Endodermal cell (in vitro differentiated cells): ENCODE data around the gene UBC. TPM values are rescaled to one million over a fixed set of nuclear protein-coding genes. Genes with fewer than 3 reads are reported as not detected.
"Not testable (repeated sequence)": the region's sequence is repeated elsewhere in the genome, so short reads cannot be mapped to it uniquely, and the experiment has no call there.

Source experiments
- DNase-seq: peaks from one replicate; pipeline ENCODE4 v3.0.0-alpha.2; 2017
- H3K27ac ChIP-seq: 2 replicates; pipeline ENCODE4 v1.5.1; 2013; ENCODE audit warnings: mild to moderate bottlenecking, low read depth, low read length, moderate library complexity
- H3K27me3 ChIP-seq: 2 replicates; pipeline ENCODE4 v1.6.1; 2013; ENCODE audit warnings: mild to moderate bottlenecking, low read length, moderate library complexity; ENCODE audit not compliant: insufficient read depth, control insufficient read depth, poor library complexity, severe bottlenecking
- H3K36me3 ChIP-seq: 2 replicates; pipeline ENCODE4 v1.7.0; 2013; ENCODE audit warnings: mild to moderate bottlenecking, low read length, moderate library complexity; ENCODE audit not compliant: control insufficient read depth, insufficient read depth
- H3K4me1 ChIP-seq: one replicate; pipeline ENCODE4 v1.7.0; 2013; ENCODE audit warnings: low read length; ENCODE audit not compliant: control insufficient read depth, insufficient read depth
- H3K4me3 ChIP-seq: 2 replicates; pipeline ENCODE4 v1.5.1; 2013; ENCODE audit warnings: mild to moderate bottlenecking, low read length, moderate library complexity
- H3K9ac ChIP-seq: 2 replicates; pipeline ENCODE4 v1.6.1; 2013; ENCODE audit warnings: mild to moderate bottlenecking, low read length, moderate library complexity; ENCODE audit not compliant: poor library complexity, severe bottlenecking; ENCODE audit errors: extremely low read depth
- H3K9me3 ChIP-seq: 2 replicates; pipeline ENCODE4 v1.6.1; 2013; ENCODE audit warnings: mild to moderate bottlenecking, low read length, moderate library complexity; ENCODE audit not compliant: control insufficient read depth
- H3K27ac Mint-ChIP-seq: 2 replicates; pipeline ENCODE4 v1.8.0; 2020; ENCODE audit warnings: mixed read lengths
- H3K27me3 Mint-ChIP-seq: 2 replicates; pipeline ENCODE4 v1.8.0; 2021; ENCODE audit warnings: mild to moderate bottlenecking, mixed read lengths; ENCODE audit not compliant: insufficient read depth
- H3K36me3 Mint-ChIP-seq: 2 replicates; pipeline ENCODE4 v1.8.0; 2020; ENCODE audit warnings: low read depth, mixed read lengths
- H3K4me1 Mint-ChIP-seq: 2 replicates; pipeline ENCODE4 v1.8.0; 2020; ENCODE audit warnings: mixed read lengths
- H3K4me3 Mint-ChIP-seq: 2 replicates; pipeline ENCODE4 v1.8.0; 2020; ENCODE audit warnings: mild to moderate bottlenecking, moderate library complexity, mixed read lengths
- H3K9me3 Mint-ChIP-seq: 2 replicates; pipeline ENCODE4 v1.8.0; 2020; ENCODE audit warnings: mild to moderate bottlenecking, mixed read lengths
- WGBS, 2 experiments: methylation state at CpG; one replicate each; pipeline versions ENCODE4 v1.1.5 to v1.1.7; 2013; ENCODE audit warnings: missing lambda C conversion rate in 2 of 2, mixed read lengths in 1 of 2; ENCODE audit not compliant: insufficient coverage in 1 of 2, insufficient read length in 1 of 2; 5-methylcytosine and 5-hydroxymethylcytosine counted together
- total RNA-seq, 2 donors: library from RNA; stranded (reverse); fragmentation: NEBNext Ultra II Directional in 1 of 2; extraction: Animal tissue kit (Norgen Biotek cat#: 25700) in 1 of 2; gene quantifications; 2 replicates in 1 of 2; 3 replicates in 1 of 2; pipeline ENCODE4 v1.2.1, GENCODE V29; 2021
- TF ChIP-seq, protein P1 (sequence below): fragments of 200-600 bp; sonication (generic); conservative IDR thresholded peaks from 2 replicates; pipeline ENCODE4 v1.5.0; 2021; ENCODE audit warnings: antibody characterized with exemption, mild to moderate bottlenecking

Gene UBC
- total RNA-seq, 2 donors from 2014 or later, result 580 to 625 TPM

DNA sequence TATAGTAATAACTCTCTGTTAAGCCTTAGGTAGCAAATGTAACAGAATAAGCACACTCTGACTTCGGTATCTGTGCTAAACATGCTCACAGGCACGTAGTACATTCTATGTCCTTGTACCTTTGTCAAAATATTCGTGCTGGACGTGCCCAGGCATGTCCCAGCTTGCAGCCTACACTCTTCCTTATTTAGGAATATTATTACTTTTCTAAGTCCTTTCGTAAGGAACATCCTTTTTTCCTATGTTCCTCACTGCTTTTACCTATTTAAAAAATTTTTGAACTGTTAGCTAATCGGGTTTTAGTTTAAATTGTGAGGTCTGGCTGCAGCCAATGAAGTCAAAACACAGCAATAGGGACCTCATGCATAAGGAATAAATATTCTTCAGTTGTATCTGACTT lies 24.1 kb upstream of the UBC start:
- no peaks in the 10 kb centered on the region for H3K27me3 Mint-ChIP-seq
- DNase-seq, result peak; percentile 47
- H3K27ac Mint-ChIP-seq, result no peak overlapping the region
- peaks cover 4% of the 10 kb centered on the region for H3K4me1 Mint-ChIP-seq
- WGBS, 2 experiments, result 77 to 85% methylated on average over 4 to 6 of the region's 6 CpGs
- H3K4me1 ChIP-seq, result no peaks in the 10 kb centered on the region
- peak overlapping the region; percentile 94 for H3K27ac ChIP-seq
- no peaks in the 10 kb centered on the region for H3K9me3 Mint-ChIP-seq
- TF ChIP-seq, protein P1, sequence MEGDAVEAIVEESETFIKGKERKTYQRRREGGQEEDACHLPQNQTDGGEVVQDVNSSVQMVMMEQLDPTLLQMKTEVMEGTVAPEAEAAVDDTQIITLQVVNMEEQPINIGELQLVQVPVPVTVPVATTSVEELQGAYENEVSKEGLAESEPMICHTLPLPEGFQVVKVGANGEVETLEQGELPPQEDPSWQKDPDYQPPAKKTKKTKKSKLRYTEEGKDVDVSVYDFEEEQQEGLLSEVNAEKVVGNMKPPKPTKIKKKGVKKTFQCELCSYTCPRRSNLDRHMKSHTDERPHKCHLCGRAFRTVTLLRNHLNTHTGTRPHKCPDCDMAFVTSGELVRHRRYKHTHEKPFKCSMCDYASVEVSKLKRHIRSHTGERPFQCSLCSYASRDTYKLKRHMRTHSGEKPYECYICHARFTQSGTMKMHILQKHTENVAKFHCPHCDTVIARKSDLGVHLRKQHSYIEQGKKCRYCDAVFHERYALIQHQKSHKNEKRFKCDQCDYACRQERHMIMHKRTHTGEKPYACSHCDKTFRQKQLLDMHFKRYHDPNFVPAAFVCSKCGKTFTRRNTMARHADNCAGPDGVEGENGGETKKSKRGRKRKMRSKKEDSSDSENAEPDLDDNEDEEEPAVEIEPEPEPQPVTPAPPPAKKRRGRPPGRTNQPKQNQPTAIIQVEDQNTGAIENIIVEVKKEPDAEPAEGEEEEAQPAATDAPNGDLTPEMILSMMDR, result no peak
- no peaks in the 10 kb centered on the region for H3K36me3 ChIP-seq
- no peaks in the 10 kb centered on the region for H3K9me3 ChIP-seq
- peaks cover 7% of the 10 kb centered on the region for H3K36me3 Mint-ChIP-seq
- H3K4me3 ChIP-seq, result peak overlapping the region; percentile 93
- H3K4me3 Mint-ChIP-seq, result no peak overlapping the region
- peak overlapping the region; percentile 53 for H3K9ac ChIP-seq
- no peaks in the 10 kb centered on the region for H3K27me3 ChIP-seq

DNA sequence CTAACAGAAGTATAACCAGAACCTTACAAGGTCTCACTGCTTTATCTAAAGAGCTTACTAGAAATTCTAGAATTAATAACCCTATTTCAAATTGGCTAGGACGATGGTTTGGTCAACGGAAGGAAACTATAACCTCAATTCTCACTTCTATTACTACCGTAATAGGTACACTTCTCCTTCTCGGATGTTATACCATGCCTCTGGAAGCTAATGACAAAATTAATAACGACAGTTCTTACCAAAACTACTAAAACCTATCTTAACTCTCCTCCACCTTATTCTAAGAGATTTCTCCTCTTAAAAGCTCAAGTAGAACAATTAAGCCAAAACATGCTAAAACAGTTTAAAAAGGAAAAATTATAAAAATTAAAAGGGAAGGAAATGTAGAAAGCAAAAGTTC lies 23.7 kb upstream of the UBC start:
- no peak for DNase-seq
- H3K27ac ChIP-seq, result peak overlapping the region; percentile 69
- Mint-ChIP-seq H3K4me3 (no peak overlapping the region), H3K4me1 (peaks cover 4% of the 10 kb centered on the region), H3K27ac (no peak overlapping the region), H3K9me3 (no peaks in the 10 kb centered on the region), H3K36me3 (peaks cover 4% of the 10 kb centered on the region), H3K27me3 (no peaks in the 10 kb centered on the region)
- H3K9me3 ChIP-seq, result no peaks in the 10 kb centered on the region
- no peaks in the 10 kb centered on the region for H3K27me3 ChIP-seq
- TF ChIP-seq, protein P1, result no peak
- H3K4me1 ChIP-seq, result no peaks in the 10 kb centered on the region
- H3K9ac ChIP-seq, result peak overlapping the region; percentile 53
- no peak overlapping the region for H3K4me3 ChIP-seq
- 90 to 92% methylated on average over 4 to 5 of the region's 5 CpGs for WGBS, 2 experiments
- no peaks in the 10 kb centered on the region for H3K36me3 ChIP-seq

DNA sequence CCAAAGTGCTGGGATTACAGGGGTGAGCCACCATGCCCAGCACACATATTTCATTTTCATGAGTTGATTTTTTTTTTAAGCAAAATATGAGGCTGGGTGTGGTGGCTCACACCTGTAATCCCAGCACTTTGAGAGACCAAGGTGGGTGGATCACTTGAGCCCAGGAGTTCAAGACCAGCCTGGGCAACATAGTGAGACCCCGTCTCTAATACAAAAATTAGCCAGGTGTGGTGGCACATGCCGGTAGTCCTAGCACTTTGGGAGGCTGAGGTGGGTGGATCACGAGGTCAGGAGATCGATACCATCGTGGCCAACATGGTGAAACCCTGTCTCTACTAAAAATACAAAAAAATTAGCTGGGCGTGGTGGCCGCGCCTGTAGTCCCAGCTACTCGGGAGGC lies 17.1 kb upstream of the UBC start:
- WGBS, 2 experiments, result 90 to 92% methylated on average over 6 to 9 of the region's 9 CpGs
- H3K27ac Mint-ChIP-seq, H3K36me3 ChIP-seq, H3K27ac ChIP-seq, H3K27me3 ChIP-seq, H3K4me3 ChIP-seq, H3K9me3 ChIP-seq, H3K9me3 Mint-ChIP-seq, H3K36me3 Mint-ChIP-seq, H3K4me1 Mint-ChIP-seq, H3K27me3 Mint-ChIP-seq, H3K4me1 ChIP-seq, H3K4me3 Mint-ChIP-seq, DNase-seq, H3K9ac ChIP-seq: not testable (repeated sequence)

DNA sequence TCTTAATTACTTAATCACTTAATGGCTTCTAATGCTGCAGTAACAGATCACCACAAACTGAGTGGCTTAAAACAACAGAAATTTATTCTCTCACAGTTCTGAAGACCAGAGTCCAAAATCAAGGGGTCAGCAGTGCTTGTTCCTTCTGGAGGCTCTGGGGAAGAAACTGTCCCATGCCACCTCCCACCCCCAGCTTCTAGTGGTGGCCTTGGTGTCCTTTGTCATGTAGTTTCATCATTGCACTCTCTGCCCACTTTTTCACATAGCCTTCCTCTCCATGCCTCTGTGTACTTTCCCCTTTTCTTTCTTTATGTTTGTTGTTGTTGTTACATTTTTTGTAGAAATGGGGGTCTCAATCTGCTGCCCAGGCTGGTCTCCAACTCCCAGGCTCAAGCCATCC lies 16.1 kb upstream of the UBC start:
- Histone ChIP-seq H3K9me3 (no peaks in the 10 kb centered on the region), H3K4me1 (no peaks in the 10 kb centered on the region), H3K36me3 (no peaks in the 10 kb centered on the region), H3K27ac (no peak overlapping the region), H3K4me3 (no peak overlapping the region), H3K27me3 (no peaks in the 10 kb centered on the region), H3K9ac (no peak overlapping the region)
- H3K9me3 Mint-ChIP-seq, result no peaks in the 10 kb centered on the region
- DNase-seq, result no peak
- TF ChIP-seq, protein P1, result no peak
- no peaks in the 10 kb centered on the region for H3K36me3 Mint-ChIP-seq
- H3K4me3 Mint-ChIP-seq, result no peak overlapping the region
- H3K27ac Mint-ChIP-seq, result no peak overlapping the region
- no peaks in the 10 kb centered on the region for H3K27me3 Mint-ChIP-seq
- peaks cover 7% of the 10 kb centered on the region for H3K4me1 Mint-ChIP-seq
